HEK293 (cell line): Measurements from ENCODE around the gene SBF1.

ENCODE experiments used
- CTCF ChIA-PET: fragments of 350-600 bp; formaldehyde crosslinking; extraction: SDS; loops from one replicate; lab custom pipeline; 2021; ENCODE audit warnings: antibody characterized with exemption; lab: Yijun Ruan, JAX
- POLR2A ChIA-PET: fragments of 300-600 bp; formaldehyde crosslinking; extraction: SDS; loops from one replicate; lab custom pipeline; 2020; ENCODE audit warnings: antibody characterized with exemption, inconsistent platforms; lab: Yijun Ruan, JAX
- H3K27ac ChIP-seq: fragments of 200-500 bp; sonication (Bioruptor generic); 2 replicates; pipeline ENCODE4 v1.5.1; 2014; ENCODE audit warnings: low read depth, low read length, control low read depth, inconsistent platforms; ENCODE audit errors: extremely low read depth
- H3K36me3 ChIP-seq, 2 experiments: fragments of 200-500 bp in 1 of 2; sonication (Bioruptor generic) in 1 of 2; 1 replicate in 1 of 2; 2 replicates in 1 of 2; pipeline ENCODE4 v1.5.1; 2014 to 2017; ENCODE audit warnings: inconsistent platforms in 2 of 2, low read length in 2 of 2; ENCODE audit not compliant: control insufficient read depth in 2 of 2, insufficient read depth in 1 of 2
- H3K4me1 ChIP-seq: fragments of 200-500 bp; sonication (Bioruptor generic); 2 replicates; pipeline ENCODE4 v1.5.1; 2014; ENCODE audit warnings: mild to moderate bottlenecking, low read length, inconsistent platforms; ENCODE audit not compliant: control insufficient read depth, insufficient read depth
- H3K4me3 ChIP-seq: 2 replicates; pipeline ENCODE4 v1.5.1; 2011; ENCODE audit warnings: low read depth, mild to moderate bottlenecking, control low read depth, low read length, moderate library complexity
- H3K9me3 ChIP-seq: fragments of 200-500 bp; sonication (Bioruptor generic); 2 replicates; pipeline ENCODE4 v1.5.1; 2014; ENCODE audit warnings: low read depth, low read length, inconsistent platforms; ENCODE audit not compliant: control insufficient read depth, insufficient read depth
- GLIS1 ChIP-seq: fragments of 450-650 bp; formaldehyde crosslinking; IDR thresholded peaks from 2 replicates; pipeline ENCODE4 v1.5.1; 2016; ENCODE audit warnings: missing biosample characterization, missing genetic modification characterization
- KLF1 ChIP-seq: fragments of 450-650 bp; formaldehyde crosslinking; IDR thresholded peaks from 2 replicates; pipeline ENCODE4 v1.5.1; 2016; ENCODE audit warnings: missing biosample characterization, missing genetic modification characterization
- KLF10 ChIP-seq: fragments of 450-650 bp; IDR thresholded peaks from 2 replicates; pipeline ENCODE4 v1.5.1; 2018; ENCODE audit warnings: missing biosample characterization, mild to moderate bottlenecking, missing genetic modification characterization
- KLF16 ChIP-seq: fragments of 450-650 bp; formaldehyde crosslinking; IDR thresholded peaks from 2 replicates; pipeline ENCODE4 v1.5.1; 2017; ENCODE audit warnings: missing biosample characterization, missing genetic modification characterization
- SCRT1 ChIP-seq: fragments of 450-650 bp; formaldehyde crosslinking; IDR thresholded peaks from 2 replicates; pipeline ENCODE4 v1.5.1; 2016; ENCODE audit warnings: missing biosample characterization, missing genetic modification characterization, borderline replicate concordance
- SCRT2 ChIP-seq: fragments of 450-650 bp; formaldehyde crosslinking; IDR thresholded peaks from 2 replicates; pipeline ENCODE4 v1.5.1; 2016; ENCODE audit warnings: missing biosample characterization, missing genetic modification characterization
- ZBTB21 ChIP-seq: fragments of 450-650 bp; formaldehyde crosslinking; IDR thresholded peaks from 2 replicates; pipeline ENCODE4 v1.5.1; 2017; ENCODE audit warnings: missing biosample characterization, missing genetic modification characterization
- ZBTB8A ChIP-seq: fragments of 450-650 bp; formaldehyde crosslinking; IDR thresholded peaks from 2 replicates; pipeline ENCODE4 v1.5.1; 2016; ENCODE audit warnings: missing biosample characterization, missing genetic modification characterization
- ZIC2 ChIP-seq: fragments of 450-650 bp; formaldehyde crosslinking; IDR thresholded peaks from 2 replicates; pipeline ENCODE4 v1.5.1; 2016; ENCODE audit warnings: missing biosample characterization, missing genetic modification characterization
- ZNF585B ChIP-seq: fragments of 450-650 bp; formaldehyde crosslinking; IDR thresholded peaks from 2 replicates; pipeline ENCODE4 v1.5.1; 2016; ENCODE audit warnings: missing biosample characterization, missing genetic modification characterization
- ZNF600 ChIP-seq: fragments of 450-650 bp; formaldehyde crosslinking; IDR thresholded peaks from 2 replicates; pipeline ENCODE4 v1.5.1; 2016; ENCODE audit warnings: missing biosample characterization, missing genetic modification characterization
- ZNF76 ChIP-seq: fragments of 450-650 bp; formaldehyde crosslinking; IDR thresholded peaks from 2 replicates; pipeline ENCODE4; 2016; ENCODE audit warnings: low read depth, missing biosample characterization, missing genetic modification characterization, borderline replicate concordance
- ZNF785 ChIP-seq: fragments of 450-650 bp; formaldehyde crosslinking; IDR thresholded peaks from 2 replicates; pipeline ENCODE4 v1.5.1; 2016; ENCODE audit warnings: missing biosample characterization, missing genetic modification characterization
- TF ChIP-seq, protein P1 (sequence below): fragments of 450-650 bp; formaldehyde crosslinking; IDR thresholded peaks from 2 replicates; pipeline ENCODE4 v1.5.1; 2016; ENCODE audit warnings: missing biosample characterization, missing genetic modification characterization
- TF ChIP-seq, protein P2 (sequence below): fragments of 450-650 bp; formaldehyde crosslinking; IDR thresholded peaks from 2 replicates; pipeline ENCODE4 v1.5.1; 2016; ENCODE audit warnings: missing biosample characterization, missing genetic modification characterization
- TF ChIP-seq, protein P3 (sequence below): fragments of 450-650 bp; formaldehyde crosslinking; IDR thresholded peaks from 2 replicates; pipeline ENCODE4 v1.5.1; 2016; ENCODE audit warnings: missing biosample characterization, missing genetic modification characterization
- TF ChIP-seq, protein P4 (sequence below): fragments of 450-650 bp; formaldehyde crosslinking; IDR thresholded peaks from 2 replicates; pipeline ENCODE4 v1.5.1; 2016; ENCODE audit warnings: missing biosample characterization, missing genetic modification characterization

SBF1 gene

DNA sequence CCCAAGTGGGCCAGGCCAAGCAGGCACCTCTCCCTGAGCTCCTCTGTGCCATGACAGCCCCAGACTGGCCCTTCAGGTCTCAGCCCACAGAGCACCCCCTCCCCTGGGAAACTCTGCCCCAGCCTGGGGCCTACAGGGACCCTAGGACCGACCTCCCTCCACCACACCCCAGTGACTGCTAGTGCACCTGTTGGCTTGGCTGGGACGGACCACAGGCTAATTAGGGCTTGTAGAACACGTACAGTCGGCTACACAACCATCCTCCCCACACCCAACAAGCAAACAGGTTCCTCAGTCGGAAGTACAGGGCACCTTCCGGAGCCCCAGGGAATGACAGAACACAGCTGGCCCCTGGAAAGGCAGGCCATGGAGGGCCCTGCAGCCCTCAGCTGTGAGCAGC, 4.3 kb downstream of the SBF1 start:
- peak; percentile 88 for TF ChIP-seq SCRT2 (tag by site-specific recombination)
- TF ChIP-seq ZNF76 (tag by site-specific recombination), result no peak
- TF ChIP-seq SCRT1 (tag by site-specific recombination), result peak; percentile 74; the same call in 1 of the 2 replicates
- TF ChIP-seq, protein P1, sequence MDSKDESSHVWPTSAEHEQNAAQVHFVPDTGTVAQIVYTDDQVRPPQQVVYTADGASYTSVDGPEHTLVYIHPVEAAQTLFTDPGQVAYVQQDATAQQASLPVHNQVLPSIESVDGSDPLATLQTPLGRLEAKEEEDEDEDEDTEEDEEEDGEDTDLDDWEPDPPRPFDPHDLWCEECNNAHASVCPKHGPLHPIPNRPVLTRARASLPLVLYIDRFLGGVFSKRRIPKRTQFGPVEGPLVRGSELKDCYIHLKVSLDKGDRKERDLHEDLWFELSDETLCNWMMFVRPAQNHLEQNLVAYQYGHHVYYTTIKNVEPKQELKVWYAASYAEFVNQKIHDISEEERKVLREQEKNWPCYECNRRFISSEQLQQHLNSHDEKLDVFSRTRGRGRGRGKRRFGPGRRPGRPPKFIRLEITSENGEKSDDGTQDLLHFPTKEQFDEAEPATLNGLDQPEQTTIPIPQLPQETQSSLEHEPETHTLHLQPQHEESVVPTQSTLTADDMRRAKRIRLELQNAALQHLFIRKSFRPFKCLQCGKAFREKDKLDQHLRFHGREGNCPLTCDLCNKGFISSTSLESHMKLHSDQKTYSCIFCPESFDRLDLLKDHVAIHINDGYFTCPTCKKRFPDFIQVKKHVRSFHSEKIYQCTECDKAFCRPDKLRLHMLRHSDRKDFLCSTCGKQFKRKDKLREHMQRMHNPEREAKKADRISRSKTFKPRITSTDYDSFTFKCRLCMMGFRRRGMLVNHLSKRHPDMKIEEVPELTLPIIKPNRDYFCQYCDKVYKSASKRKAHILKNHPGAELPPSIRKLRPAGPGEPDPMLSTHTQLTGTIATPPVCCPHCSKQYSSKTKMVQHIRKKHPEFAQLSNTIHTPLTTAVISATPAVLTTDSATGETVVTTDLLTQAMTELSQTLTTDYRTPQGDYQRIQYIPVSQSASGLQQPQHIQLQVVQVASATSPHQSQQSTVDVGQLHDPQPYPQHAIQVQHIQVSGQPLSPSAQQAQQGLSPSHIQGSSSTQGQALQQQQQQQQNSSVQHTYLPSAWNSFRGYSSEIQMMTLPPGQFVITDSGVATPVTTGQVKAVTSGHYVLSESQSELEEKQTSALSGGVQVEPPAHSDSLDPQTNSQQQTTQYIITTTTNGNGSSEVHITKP (tag by site-specific recombination), result no peak
- 0 out of 2 replicates have a peak, but pooled peaks have one; percentile 15 for TF ChIP-seq ZNF600 (tag by site-specific recombination)
- TF ChIP-seq ZBTB8A (tag by site-specific recombination), result 0 out of 2 replicates have a peak, but pooled peaks have one; percentile 16
- no peak for TF ChIP-seq ZBTB21 (tag by site-specific recombination)
- ChIA-PET CTCF (interaction anchor here (1.5 to 3.3 kb wide), 3 partner anchors 14 to 55 kb away, joined by 7 to 18 read pairs (median 16); partner anchors contain the start of gene SCO2), POLR2A (interaction anchor here (0.7 to 2.1 kb wide), 8 partner anchors 9 to 55 kb away, joined by 3 to 9 read pairs (median 4); partner anchors contain the start of genes LMF2, NCAPH2 and SCO2)
- 0 out of 2 replicates have a peak overlapping the region, but pooled peaks have one; percentile 51 for H3K27ac ChIP-seq
- no peak overlapping the region for H3K4me3 ChIP-seq
- no peaks in the 10 kb centered on the region for H3K9me3 ChIP-seq
- peaks cover 26% of the 10 kb centered on the region for H3K4me1 ChIP-seq
- H3K36me3 ChIP-seq, result peaks cover 4 to 69% of the 10 kb centered on the region in 2 experiments; a peak in 2 of 3 replicates

DNA sequence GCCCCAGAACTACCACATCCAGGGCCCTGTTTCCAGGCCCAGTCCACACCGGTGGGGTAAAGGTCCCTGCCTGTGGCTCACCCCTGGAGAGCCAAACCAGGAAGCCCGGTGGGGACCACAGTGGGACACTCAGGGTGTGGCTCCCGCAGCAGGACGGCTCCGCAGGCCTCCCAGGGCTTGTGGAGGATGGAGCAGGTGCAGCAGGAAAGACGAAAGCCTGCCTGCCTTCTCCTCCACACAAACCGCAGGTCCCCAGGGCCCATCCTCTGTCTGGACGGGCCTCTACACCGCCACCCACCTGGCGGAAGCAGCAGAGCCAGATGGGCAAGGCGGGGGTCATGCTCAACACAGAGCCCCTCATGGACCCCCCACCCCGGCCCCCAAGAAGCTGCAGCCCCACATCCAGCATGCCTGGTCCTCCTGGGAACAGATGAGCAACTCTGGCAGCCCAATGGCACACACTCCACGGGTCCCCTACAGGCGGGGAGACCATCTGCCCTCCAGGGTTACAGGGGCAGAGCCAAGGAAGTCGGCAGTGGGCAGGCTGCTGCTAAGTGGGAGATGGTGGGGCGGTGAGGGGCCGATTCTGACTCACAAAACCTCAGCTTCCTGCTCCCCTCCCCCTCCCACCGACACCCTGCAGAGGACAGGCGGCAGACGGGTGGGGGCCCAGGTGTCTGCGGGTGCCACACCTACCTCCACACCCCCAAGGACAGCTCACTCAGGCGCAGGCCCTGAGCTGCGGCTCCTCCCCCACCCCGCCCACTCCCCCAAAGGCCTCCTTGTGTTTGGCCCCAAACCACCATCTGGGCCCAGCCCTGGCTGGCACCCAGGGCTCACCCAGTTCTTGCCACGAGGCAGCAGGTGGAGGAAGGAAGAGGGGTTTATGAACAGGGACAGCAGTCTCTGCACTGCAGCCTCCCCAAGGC, 5.2 kb downstream of the SBF1 start:
- ChIA-PET CTCF (interaction anchor here (1.1 to 3.3 kb wide), 4 partner anchors 13 to 93 kb away, joined by 3 to 18 read pairs (median 12); partner anchors contain the start of gene SCO2), POLR2A (interaction anchor here (0.5 to 2.1 kb wide), 11 partner anchors 9 to 103 kb away, joined by 3 to 9 read pairs (median 3); partner anchors contain the start of genes LMF2, NCAPH2 and SCO2)
- H3K4me1 ChIP-seq, result peaks cover 23% of the 10 kb centered on the region
- TF ChIP-seq ZNF785 (tag by site-specific recombination) (no peak), ZIC2 (tag by site-specific recombination) (peak; percentile 46), KLF10 (tag by site-specific recombination) (peak; percentile 95), GLIS1 (peak; percentile 84), KLF16 (peak; percentile 62), ZNF585B (no peak), KLF1 (tag by site-specific recombination) (peak; percentile 99)
- TF ChIP-seq, protein P2, sequence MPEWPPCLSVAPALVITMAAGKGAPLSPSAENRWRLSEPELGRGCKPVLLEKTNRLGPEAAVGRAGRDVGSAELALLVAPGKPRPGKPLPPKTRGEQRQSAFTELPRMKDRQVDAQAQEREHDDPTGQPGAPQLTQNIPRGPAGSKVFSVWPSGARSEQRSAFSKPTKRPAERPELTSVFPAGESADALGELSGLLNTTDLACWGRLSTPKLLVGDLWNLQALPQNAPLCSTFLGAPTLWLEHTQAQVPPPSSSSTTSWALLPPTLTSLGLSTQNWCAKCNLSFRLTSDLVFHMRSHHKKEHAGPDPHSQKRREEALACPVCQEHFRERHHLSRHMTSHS (tag by site-specific recombination), result no peak
- TF ChIP-seq, protein P1 (tag by site-specific recombination), result peak; percentile 37; the same call in 1 of the 2 replicates
- TF ChIP-seq, protein P3, sequence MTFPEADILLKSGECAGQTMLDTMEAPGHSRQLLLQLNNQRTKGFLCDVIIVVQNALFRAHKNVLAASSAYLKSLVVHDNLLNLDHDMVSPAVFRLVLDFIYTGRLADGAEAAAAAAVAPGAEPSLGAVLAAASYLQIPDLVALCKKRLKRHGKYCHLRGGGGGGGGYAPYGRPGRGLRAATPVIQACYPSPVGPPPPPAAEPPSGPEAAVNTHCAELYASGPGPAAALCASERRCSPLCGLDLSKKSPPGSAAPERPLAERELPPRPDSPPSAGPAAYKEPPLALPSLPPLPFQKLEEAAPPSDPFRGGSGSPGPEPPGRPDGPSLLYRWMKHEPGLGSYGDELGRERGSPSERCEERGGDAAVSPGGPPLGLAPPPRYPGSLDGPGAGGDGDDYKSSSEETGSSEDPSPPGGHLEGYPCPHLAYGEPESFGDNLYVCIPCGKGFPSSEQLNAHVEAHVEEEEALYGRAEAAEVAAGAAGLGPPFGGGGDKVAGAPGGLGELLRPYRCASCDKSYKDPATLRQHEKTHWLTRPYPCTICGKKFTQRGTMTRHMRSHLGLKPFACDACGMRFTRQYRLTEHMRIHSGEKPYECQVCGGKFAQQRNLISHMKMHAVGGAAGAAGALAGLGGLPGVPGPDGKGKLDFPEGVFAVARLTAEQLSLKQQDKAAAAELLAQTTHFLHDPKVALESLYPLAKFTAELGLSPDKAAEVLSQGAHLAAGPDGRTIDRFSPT (tag by site-specific recombination), result peak; percentile 79
- TF ChIP-seq, protein P4, sequence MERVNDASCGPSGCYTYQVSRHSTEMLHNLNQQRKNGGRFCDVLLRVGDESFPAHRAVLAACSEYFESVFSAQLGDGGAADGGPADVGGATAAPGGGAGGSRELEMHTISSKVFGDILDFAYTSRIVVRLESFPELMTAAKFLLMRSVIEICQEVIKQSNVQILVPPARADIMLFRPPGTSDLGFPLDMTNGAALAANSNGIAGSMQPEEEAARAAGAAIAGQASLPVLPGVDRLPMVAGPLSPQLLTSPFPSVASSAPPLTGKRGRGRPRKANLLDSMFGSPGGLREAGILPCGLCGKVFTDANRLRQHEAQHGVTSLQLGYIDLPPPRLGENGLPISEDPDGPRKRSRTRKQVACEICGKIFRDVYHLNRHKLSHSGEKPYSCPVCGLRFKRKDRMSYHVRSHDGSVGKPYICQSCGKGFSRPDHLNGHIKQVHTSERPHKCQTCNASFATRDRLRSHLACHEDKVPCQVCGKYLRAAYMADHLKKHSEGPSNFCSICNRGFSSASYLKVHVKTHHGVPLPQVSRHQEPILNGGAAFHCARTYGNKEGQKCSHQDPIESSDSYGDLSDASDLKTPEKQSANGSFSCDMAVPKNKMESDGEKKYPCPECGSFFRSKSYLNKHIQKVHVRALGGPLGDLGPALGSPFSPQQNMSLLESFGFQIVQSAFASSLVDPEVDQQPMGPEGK (tag by site-specific recombination), result peak; percentile 68

More for the DNA sequence above, 5.2 kb downstream of the SBF1 start:
- Histone ChIP-seq H3K27ac (peak overlapping the region; percentile 51; the same call in 1 of the 2 replicates), H3K4me3 (no peak overlapping the region), H3K36me3 (peaks cover 4 to 78% of the 10 kb centered on the region in 2 experiments; a peak in 2 of 3 replicates), H3K9me3 (no peaks in the 10 kb centered on the region)
